G401 (cell line): ENCODE data around the gene ACTBL2. TPM values are rescaled to one million over a fixed set of nuclear protein-coding genes. Genes with fewer than 3 reads are reported as not detected.
"Not testable (repeated sequence)": the region's sequence is repeated elsewhere in the genome, so short reads cannot be mapped to it uniquely, and the experiment has no call there.

Experiments used
- DNase-seq: peaks from one replicate; pipeline ENCODE4 v3.0.0-alpha.2; 2015; ENCODE audit warnings: low spot score
- in situ Hi-C: cut with HindIII; loops from 2 replicates; pipeline ENCODE4 v1.10.0; 2016; ENCODE audit warnings: low sequenced_read_pairs, mixed read lengths
- total RNA-seq: library from RNA; depleted of rRNA; stranded (reverse); fragments of >200 nt; shearing (Covaris generic); gene quantifications from 2 replicates; pipeline ENCODE4 v1.2.3, GENCODE V29; 2014; rRNA removed

ACTBL2 gene
- not detected in 2 replicates for total RNA-seq

DNA sequence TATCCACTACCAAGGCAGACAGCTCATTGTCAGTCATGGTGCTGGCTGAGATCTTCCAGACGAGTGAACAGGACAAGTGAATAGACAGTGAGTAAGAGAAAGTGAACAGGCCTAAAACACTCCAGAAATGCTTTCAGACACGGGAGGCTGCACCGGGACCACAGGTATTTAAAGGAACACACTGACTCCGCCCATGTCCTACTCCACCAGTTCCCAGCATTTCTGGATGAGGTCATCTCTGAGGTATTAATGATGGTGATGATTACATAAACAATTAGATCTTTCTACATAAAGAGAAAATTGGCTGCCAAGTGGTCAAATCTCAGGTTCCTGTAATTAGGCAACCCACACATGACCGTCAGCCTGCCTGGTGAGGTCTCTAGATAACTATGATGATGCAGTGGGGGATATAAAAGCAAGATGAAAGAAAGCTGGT, at the start of gene ACTBL2:
ACTBL2 (minus strand) TSS at position 141 of the 436 bp plus-strand sequence; CDS start at position 37, 104 bp downstream.
- DNase-seq: no peak
- in situ Hi-C loops: no loop called here

DNA sequence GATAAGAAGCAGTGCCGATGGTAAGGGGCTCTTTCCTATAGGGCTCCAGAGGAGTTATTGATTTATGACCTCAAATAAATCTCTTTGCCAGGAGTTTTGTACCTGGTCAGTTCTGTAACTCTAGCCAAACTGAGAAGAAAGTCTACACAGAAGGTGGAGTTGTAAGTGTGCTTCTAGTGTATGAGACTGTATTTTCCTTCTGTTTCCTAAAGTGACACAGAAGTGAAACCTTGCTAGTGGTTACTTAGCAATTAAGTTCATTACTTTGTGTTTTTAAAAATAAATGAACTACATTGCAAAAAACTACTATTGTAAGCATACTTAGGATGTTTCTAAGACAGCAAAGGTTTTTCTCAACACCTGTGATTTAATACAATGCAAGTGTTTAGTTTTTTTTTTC, 48.7 kb upstream of the ACTBL2 start:
- DNase-seq: no peak
- in situ Hi-C loops: no loop called here

DNA sequence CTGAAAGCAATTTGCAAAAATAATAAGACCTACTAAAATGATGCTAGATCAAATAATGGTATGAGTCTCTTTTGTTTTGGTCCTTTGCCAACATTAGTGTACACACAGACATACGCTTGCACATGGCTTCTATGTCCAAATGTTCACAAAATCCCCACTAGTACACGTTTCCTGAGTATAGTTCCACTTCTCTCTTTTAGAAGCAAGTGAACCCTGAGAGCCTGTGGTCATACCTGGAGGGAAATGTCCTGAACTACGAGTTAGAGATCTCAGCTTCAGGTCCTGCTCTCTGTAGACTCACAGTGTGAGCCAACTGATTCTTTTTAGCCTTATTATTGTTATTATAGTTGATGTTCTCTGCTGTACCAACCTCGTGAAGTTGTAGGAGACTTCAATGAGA, 47.3 kb upstream of the ACTBL2 start:
- DNase-seq: no peak
- in situ Hi-C loops: no loop called here

DNA sequence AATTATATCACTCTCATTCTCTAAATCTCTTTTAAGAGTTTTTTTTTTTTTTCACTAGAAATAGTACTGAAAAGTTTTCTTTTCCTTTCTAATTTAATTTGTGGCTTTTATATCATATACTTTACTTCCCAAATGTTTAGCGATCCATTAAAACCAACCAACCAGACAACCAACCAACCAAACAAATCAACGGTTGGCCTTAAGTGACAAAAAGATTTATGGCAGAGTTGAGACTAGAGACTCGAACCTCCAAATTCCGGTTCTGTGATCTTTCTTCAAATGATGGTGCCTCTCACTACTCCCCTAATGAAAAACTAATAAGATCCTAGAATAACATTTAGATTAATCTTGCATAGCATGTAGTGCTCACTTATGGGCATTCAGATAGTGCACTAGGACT, 45.3 kb upstream of the ACTBL2 start:
- DNase-seq: no peak
- in situ Hi-C loops: no loop called here

DNA sequence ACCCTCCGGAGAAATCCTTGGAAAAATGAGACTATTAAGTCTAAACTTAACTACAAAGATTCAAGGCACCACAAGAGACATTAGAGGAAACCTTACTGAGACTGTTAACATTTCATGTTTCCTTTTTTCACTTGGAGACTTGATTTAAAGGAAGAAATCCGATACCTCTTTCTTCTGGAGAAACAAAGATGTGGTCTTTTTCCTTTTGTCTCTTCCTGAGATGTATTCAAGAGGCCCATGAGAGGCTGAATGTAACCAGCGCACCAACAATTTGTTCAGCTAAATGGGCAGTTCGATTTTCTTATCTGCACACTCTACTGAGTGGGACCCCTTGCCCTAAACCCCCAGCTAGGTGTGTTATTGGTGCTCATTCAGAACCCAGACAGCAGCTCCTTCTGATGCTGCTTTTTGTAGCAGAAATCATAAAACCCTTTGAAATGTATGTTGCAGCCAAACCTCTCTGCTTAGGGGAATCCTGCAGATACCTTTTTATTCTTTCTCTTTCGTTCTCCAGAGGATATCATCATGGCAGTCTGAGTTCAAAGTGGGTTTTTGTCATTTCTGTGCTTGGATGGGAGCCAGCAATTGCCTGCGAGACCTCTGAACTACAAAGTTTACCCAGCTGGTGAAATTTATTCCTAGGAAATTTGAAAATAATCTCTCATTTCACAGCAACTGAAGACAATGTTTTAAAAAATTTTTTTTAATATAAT, 41.9 kb upstream of the ACTBL2 start:
- in situ Hi-C loops: no loop called here
- DNase-seq: no peak

DNA sequence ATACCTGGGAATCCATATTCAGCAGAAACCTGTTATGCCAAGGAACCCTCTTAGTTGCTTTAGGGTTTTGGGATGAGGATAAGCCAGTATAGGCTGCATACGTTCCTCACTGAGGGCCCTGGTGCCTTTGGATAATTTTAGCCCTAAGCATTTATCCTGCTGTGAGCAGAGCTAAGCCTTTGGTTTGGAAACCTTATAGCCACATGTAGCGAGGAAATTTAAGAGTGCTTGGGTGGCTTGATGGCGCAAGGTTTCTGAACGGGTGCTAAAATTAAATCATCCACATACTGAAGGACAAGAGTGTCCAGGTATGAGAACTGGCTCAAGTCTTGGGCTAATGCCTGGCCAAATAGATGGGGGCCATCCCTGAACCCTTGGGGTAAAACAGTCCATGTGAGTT, 39.9 kb upstream of the ACTBL2 start:
- DNase-seq, in situ Hi-C loops: not testable (repeated sequence)

DNA sequence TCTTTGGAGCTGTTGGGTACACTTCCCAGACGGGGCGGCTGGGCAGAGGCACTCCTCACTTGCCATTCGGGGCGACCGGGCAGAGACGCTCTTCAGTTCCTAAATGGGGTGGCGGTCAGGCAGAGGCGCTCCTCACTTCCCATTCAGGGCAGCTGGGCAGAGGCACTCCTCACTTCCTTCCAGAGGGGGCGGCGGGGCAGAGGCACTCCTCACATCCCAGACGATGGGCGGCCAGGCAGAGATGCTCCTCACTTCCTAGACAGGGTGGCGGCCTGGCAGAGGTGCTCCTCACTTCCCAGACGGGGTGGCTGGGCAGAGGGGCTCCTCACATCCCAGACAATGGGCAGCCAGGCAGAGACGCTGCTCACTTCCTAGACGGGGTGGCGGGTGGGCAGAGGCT, 35.8 kb upstream of the ACTBL2 start:
- in situ Hi-C loops, DNase-seq: not testable (repeated sequence)

DNA sequence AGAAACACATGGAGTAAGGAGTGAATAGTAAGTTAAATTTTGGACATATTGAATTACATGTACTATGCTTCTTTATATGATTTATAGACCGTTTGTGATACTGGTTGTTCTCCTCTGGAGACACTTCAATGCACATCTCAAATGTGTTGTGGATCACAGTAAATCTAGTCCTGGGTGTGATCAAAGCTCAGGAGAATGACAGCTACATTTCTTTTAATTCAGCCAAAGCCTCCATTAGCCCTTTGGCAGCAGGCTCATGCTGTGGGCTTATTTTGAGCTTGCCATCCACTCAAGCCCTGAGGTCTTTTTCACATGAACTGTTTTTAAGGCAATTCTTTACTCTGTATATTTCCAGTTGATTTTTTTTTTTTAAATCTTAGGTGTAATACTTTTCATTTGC, 34.6 kb upstream of the ACTBL2 start:
- in situ Hi-C loops: no loop called here

DNA sequence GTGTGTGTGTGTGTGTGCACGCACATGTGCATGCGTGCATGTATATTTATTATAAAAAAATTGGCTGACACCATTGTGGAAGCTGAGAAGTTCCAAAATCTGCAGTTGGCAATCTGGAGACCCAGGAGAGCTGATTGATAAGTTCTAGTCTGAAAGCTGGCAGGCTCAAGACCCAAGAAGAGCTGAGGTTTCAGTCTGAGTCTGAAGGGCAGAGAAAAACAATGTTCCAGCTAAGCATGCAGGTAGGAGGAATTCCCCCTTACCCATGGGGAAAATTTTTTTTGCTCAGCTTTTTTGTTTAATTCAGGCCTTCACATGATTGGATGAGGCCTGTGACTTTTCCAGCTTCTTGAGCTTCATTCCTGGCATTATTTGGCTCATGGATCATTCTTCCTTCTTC, 31.2 kb upstream of the ACTBL2 start:
- in situ Hi-C loops: no loop called here
- no peak for DNase-seq

More for the DNA sequence above, 34.6 kb upstream of the ACTBL2 start:
- DNase-seq: no peak

DNA sequence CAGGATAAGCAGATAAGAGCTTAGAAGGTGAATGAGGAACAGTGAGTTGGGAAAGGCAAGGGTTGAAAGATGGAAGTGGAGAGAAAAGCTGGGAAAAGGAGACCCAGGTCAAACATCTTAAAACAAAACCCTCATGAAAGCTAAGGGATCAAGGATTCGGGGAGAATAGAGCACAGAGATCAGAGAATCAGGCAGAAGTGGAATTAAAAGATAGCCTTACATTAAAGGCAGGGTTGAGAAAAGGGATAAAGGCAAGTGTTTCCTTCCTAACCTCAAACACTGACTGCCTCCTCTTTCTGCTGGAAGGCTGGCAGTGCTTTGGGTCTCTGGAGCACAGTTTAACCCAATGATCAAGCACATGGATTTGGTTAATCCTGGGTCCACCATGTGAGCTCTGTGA, 28.7 kb upstream of the ACTBL2 start:
- DNase-seq: no peak
- in situ Hi-C loops: no loop called here

DNA sequence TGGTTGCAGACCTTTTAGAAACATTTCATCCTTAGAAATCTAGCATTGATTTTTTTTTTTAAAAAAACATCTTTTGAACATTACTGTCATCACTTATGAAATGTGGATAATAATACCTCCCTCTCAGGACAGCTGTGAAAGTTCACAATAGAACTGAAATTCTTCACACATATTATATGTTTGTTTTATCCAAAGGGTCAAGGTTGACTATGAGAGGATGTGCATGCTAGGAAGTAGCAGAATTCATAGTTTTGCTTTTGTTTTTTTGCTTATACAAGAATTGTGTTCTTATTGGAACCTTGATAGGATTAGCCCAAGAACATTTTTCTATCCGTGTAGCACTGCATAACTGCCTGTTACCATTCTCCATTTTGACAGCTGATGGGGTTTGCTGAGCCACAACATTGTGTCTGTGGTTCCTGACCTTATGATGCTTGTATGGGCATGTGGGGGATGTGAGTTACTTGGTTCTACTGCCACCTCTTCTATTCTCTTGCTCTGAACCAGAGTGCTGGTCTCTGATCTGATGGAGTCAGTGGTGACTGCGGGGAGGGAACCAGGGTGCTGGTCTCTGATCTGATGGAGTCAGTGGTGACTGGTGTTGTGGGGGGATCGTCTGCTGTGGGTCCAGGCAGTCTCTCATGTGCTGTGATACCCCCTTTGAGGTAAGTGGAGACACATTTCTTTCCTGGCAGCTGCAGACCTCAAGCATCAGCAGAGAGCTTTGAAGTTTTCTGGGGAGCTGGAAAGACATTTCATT, 27.1 kb upstream of the ACTBL2 start:
- in situ Hi-C loops: no loop called here
- no peak for DNase-seq

DNA sequence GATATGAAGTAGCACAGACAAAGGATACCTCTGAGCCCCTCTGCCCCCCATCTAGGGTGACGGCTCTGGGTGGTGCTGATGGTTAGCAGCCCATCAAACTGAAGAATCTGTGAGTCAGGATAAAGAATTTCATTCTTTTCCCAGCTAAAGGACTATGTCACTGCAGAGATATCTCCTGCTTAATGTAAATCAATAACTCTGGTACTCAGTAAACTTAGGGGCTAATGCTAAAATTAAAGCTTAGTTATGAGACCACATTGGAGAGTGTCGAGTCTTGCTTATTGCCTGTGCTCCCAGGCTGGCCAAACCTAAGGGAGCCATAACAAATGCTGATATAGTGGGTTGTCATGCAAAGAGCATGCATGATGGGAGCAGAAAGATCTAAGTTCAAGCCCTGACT, 25.6 kb upstream of the ACTBL2 start:
- no peak for DNase-seq
- in situ Hi-C loops: no loop called here

DNA sequence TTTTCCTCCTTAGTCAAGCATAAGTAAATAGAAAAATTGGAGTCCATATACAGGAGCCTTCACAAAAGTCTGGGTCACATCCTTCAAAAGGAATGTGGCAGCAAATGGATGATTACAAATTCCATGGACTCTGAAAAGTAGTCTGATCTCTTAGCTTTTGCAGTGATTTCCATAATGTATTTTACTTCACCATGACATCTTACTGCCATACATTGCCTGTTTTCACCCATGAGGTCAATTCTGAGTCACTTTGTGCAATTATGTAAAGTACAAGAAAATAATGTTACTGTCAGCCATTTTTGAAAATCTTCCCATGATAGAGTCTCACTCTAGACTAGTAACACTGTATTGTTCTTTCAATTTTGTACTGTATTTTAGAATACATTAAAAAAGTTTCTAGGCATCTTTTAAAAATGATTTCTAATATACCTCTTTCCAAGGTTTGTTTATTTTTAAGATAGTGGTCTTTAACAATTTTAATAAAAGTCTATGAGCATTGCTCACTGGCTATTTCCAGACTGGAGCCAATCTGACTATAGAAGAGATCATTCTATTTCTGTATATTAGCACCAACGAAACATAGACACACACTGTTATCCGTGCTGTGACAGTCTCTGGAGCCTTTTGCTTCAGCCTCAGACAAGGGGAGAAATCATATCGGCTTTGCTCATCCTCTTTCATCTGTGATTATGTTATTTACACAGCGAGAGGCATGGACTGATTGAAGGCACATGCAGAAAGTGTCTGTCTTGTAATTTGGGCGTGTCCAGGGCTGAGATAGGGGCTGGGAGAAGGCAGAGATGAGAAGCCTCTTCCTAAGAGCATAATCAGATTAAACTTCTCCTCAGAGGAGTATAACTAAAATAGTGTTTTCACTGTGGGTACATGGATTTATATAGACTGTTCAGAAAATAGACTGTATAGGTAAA, 22.9 kb upstream of the ACTBL2 start:
- in situ Hi-C loops: no loop called here
- no peak for DNase-seq

DNA sequence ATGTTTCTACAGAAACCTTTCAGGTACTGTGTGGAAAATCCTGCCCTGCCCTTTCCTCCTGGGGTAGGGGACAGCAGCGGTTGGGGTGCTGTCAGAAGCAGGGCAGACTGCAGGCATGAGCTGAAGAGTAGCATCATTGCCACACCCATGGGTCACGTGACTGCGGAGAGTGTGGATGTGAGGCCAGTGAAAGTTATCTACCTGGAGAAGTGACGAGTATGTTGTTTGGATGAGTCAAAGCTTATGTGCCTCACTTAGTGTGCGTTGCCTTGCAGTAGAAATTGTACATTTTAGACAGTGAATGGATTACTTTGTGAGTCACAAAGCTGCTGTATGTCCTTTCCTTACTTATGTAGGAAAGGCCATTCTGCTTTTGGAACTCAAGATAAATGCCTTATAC, 21.7 kb upstream of the ACTBL2 start:
- in situ Hi-C loops: no loop called here
- no peak for DNase-seq

DNA sequence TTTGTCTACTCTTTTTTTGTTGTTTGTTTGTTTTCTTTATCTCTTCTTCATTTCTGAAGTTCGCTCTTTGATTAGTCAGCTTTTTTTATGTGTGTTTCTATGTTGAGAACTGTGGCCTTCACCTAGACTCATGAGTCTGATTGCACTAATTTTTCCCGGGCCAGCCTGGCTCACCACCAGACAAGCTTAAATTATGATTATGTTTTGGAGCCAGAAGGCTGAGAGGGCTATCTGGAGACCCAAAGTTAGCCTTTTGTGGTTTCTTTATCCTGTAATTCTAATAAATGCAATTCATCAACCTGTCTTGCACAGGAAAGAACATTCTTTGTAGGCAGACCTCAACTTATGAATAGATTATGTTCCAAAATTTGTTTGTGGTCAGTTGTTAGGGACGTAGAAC, 20.8 kb upstream of the ACTBL2 start:
- DNase-seq: no peak
- in situ Hi-C loops: no loop called here

DNA sequence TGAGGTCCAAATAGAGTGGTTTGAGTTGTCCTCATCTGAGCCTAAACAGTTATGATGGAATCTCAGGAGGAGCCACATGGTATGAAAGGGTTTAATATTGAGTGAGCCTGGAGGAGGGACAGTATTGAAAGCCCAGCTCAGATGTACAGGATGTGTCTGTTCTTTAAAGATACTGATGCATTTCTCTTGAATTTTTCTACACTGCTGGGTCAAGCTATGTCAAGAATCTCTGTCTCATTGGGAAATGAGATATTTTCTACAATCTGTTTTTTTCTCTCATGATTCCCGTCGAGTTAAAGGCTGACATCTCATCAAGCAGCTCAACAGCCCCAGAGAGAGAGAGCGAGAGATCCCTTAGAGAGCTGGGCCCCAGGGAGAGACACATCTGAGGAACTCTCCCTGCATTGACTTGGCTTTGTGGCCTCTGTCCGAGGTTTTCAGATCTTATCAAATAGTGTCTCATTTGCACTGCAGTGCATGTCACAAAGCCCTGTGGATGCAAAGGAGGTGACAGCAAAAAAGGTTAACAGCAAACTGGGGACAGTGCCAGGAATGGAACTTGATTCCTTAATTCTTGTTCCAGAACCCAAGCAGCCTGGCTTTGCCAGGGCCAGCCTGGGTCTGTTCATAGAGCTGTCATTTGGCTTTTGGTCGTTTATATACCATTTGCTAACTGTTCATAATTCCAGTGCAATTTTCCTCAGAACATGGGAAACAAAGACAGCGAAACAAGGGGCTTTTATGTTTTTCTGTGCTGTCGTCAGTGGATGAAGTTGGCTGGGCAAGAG, 19.0 kb upstream of the ACTBL2 start:
- in situ Hi-C loops: no loop called here
- no peak for DNase-seq

DNA sequence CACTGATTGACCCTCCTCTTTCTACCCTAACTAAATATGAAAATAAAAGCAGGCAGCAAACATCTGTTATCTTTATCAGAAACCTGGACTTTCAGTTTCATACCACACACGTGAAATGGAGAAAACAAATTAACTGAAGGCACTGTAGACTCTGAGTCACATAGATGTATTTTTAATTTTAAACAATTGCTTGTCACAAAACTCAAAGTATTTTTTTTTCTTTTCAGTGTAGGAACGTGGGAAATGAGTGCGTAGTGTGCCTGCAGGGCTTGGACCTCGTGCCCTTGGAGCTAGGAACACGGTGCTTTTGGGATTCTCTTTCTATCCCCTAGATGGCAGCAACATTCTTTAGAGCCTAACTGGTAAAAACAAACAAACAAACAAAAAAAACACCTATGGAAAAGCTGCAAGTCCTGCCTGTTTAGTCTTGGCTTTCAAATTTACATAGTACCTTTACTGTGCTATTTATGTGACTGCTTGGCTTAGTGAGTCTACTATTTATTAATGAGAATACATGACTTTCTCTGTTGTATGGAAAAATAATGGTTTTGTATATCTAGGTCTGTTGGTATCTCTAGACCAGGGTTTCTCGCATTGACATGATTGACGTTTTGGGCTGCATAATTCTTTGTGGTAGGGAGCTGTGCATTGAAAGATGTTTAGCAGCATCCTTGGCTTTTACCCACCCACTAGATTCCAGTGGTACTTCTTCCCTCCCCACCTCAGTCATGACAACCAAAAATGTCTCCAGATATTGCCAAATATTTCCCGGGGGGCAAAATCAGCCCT, 16.8 kb upstream of the ACTBL2 start:
- in situ Hi-C loops: no loop called here
- peak; percentile 43 for DNase-seq

DNA sequence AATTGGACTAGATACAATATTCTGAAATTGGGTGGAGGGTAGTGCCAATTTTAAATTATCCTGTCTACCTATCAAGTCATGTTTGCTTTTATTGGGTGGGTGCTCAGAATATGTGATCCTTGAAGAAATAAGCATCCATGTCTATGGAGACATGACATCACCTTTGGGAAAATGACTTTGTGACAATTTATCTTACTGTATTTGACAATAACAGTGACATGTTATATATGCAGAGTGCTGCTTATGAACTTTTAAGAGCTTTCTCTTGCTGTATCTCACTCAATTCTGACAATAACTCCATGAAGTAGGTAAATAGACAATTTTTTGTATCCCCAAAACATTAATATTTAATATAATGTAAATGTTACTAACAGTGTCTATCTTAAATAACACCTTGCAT, 15.1 kb upstream of the ACTBL2 start:
- in situ Hi-C loops: no loop called here
- no peak for DNase-seq
